Measurements from ENCODE around the gene TMEM63C. TPM values are rescaled to one million over a fixed set of nuclear protein-coding genes. Genes with fewer than 3 reads are reported as not detected.

Gene TMEM63C
- total RNA-seq, 4 donors from 2014 or later = 0.13 to 4.1 (median 0.54) TPM

- Histone ChIP-seq H3K27me3 (no peaks in the 10 kb centered on the region), H3K36me3 (peaks cover 30 to 40% of the 10 kb centered on the region in 2 donors), H3K27ac (no peak overlapping the region), H3K9me3 (no peaks in the 10 kb centered on the region), H3K4me1 (no peaks in the 10 kb centered on the region), H3K4me3 (replicated peaks in 1 of 3) (no peak overlapping the region)
- no peak for TF ChIP-seq POLR2A (IDR thresholded peaks at IDR 0.05)
- no peak for TF ChIP-seq CTCF (IDR thresholded peaks at IDR 0.05)
- WGBS, 2 donors = 61 to 68% methylated on average over 8 of the region's 8 CpGs
- intact Hi-C loops (cut with DNase I) = no loop called here
- no peak for DNase-seq
These were observed 94.0 kb downstream of the TMEM63C start for GRCh38 chr14:77275601-77276017.

- H3K36me3 ChIP-seq = peaks cover 31 to 40% of the 10 kb centered on the region in 2 donors
- H3K27me3 ChIP-seq = no peaks in the 10 kb centered on the region
- no peak for DNase-seq
- 92 to 97% methylated on average over 4 to 11 of the region's 15 CpGs for WGBS, 2 donors
- TF ChIP-seq POLR2A (IDR thresholded peaks at IDR 0.05) (no peak), CTCF (IDR thresholded peaks at IDR 0.05) (no peak)
- intact Hi-C loops (cut with DNase I) = no loop called here
- no peaks in the 10 kb centered on the region for H3K4me1 ChIP-seq
- no peak overlapping the region for H3K4me3 ChIP-seq (replicated peaks in 1 of 3)
- H3K27ac ChIP-seq = no peak overlapping the region
- H3K9me3 ChIP-seq = no peaks in the 10 kb centered on the region
These were observed 94.8 kb downstream of the TMEM63C start for GRCh38 chr14:77276295-77276935.

GRCh38 chr14:77276959-77277358 is 95.4 kb downstream of the TMEM63C start:
- TF ChIP-seq CTCF (IDR thresholded peaks at IDR 0.05) (no peak), POLR2A (IDR thresholded peaks at IDR 0.05) (no peak)
- Histone ChIP-seq H3K27me3 (no peaks in the 10 kb centered on the region), H3K27ac (no peak overlapping the region), H3K9me3 (no peaks in the 10 kb centered on the region), H3K4me3 (replicated peaks in 1 of 3) (no peak overlapping the region), H3K4me1 (no peaks in the 10 kb centered on the region), H3K36me3 (peaks cover 36 to 46% of the 10 kb centered on the region in 2 donors)
- no peak for DNase-seq
- intact Hi-C loops (cut with DNase I) = no loop called here
- 83 to 87% methylated on average over 11 to 12 of the region's 12 CpGs for WGBS, 2 donors

GRCh38 chr14:77278461-77279230 is 97.0 kb downstream of the TMEM63C start:
- intact Hi-C loops (cut with DNase I) = no loop called here
- H3K36me3 ChIP-seq = peaks cover 50 to 53% of the 10 kb centered on the region in 2 donors
- WGBS, 2 donors = 93 to 96% methylated on average over 12 to 14 of the region's 14 CpGs

More at GRCh38 chr14:77278461-77279230, 97.0 kb downstream of the TMEM63C start:
- H3K27ac ChIP-seq = no peak overlapping the region
- TF ChIP-seq POLR2A (IDR thresholded peaks at IDR 0.05) = no peak
- TF ChIP-seq CTCF (IDR thresholded peaks at IDR 0.05) = no peak
- no peaks in the 10 kb centered on the region for H3K9me3 ChIP-seq
- no peaks in the 10 kb centered on the region for H3K27me3 ChIP-seq
- no peak for DNase-seq
- H3K4me1 ChIP-seq = no peaks in the 10 kb centered on the region
- H3K4me3 ChIP-seq (replicated peaks in 1 of 3) = no peak overlapping the region

All from thyroid gland (tissue), 4 donors.